GM12878 (cell line): ENCODE results near the gene SH2D5.

Source experiments
- BRCA1 ChIP-seq: IDR thresholded peaks from 2 replicates; pipeline ENCODE4 v1.6.1; 2011; ENCODE audit warnings: low read depth, low read length, improper control_type of control experiment
- EZH2 ChIP-seq: IDR thresholded peaks from 2 replicates; pipeline ENCODE4 v1.6.1; 2012; ENCODE audit warnings: low read depth, mild to moderate bottlenecking, control low read depth, inconsistent platforms, low read length, borderline replicate concordance; ENCODE audit not compliant: control insufficient read depth
- POLR2A ChIP-seq: IDR thresholded peaks from 2 replicates; pipeline ENCODE4 v1.6.1; 2011; ENCODE audit warnings: low read depth, mild to moderate bottlenecking, low read length
- TF ChIP-seq, protein P1 (sequence below): fragments of 450-650 bp; IDR thresholded peaks from 2 replicates; pipeline ENCODE4 v1.6.1; 2016; ENCODE audit warnings: mild to moderate bottlenecking, moderate library complexity, borderline replicate concordance
- TF ChIP-seq, protein P2 (sequence below), 3 experiments: IDR thresholded peaks in 2 of 3; conservative IDR thresholded peaks in 1 of 3; 2 replicates each; pipeline ENCODE4 v1.5.1; 2011; ENCODE audit warnings: low read depth in 3 of 3, low read length in 3 of 3, mild to moderate bottlenecking in 3 of 3, control low read depth in 2 of 3, moderate library complexity in 2 of 3, inconsistent platforms in 1 of 3, mixed read lengths in 1 of 3; ENCODE audit not compliant: control insufficient read depth in 2 of 3, insufficient read depth in 1 of 3; ENCODE audit errors: extremely low read depth in 1 of 3

DNA sequence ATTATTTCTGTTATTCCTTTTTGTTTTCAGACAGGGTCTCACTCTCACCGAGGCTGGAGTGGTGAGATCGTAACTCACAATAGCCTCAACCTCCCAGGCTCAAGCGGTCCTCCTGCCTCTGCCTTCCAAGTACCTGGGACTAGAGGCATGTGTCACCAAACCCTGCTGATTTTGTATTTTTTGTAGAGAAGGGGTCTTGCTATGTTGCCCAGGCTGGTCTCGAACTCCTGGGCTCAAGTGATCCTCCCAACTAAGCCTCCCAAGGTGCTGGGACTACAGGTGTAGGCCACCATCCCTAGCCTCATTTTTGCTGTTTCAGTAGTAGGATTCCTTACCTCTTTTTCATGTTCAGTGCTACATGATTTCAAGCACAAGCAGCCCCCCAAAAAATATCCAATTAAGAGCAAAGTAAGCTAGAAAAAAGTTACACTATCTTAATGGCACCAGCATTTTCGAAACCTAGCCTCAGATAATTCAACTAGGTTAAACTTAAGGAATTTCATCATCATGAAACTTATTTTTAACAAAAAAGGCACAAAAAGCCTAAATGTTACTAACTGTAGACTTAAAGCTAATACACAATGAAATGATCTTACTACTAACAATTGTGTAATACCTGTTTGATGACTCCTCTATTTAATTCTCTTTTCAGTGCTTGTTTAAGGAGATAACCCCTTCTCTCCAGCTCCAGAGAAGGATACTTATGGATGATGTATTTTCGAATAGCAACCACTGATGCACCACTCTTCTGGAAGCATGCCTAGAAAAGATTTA, 38.0 kb upstream of the SH2D5 start:
- TF ChIP-seq POLR2A = no peak
- TF ChIP-seq, protein P1, sequence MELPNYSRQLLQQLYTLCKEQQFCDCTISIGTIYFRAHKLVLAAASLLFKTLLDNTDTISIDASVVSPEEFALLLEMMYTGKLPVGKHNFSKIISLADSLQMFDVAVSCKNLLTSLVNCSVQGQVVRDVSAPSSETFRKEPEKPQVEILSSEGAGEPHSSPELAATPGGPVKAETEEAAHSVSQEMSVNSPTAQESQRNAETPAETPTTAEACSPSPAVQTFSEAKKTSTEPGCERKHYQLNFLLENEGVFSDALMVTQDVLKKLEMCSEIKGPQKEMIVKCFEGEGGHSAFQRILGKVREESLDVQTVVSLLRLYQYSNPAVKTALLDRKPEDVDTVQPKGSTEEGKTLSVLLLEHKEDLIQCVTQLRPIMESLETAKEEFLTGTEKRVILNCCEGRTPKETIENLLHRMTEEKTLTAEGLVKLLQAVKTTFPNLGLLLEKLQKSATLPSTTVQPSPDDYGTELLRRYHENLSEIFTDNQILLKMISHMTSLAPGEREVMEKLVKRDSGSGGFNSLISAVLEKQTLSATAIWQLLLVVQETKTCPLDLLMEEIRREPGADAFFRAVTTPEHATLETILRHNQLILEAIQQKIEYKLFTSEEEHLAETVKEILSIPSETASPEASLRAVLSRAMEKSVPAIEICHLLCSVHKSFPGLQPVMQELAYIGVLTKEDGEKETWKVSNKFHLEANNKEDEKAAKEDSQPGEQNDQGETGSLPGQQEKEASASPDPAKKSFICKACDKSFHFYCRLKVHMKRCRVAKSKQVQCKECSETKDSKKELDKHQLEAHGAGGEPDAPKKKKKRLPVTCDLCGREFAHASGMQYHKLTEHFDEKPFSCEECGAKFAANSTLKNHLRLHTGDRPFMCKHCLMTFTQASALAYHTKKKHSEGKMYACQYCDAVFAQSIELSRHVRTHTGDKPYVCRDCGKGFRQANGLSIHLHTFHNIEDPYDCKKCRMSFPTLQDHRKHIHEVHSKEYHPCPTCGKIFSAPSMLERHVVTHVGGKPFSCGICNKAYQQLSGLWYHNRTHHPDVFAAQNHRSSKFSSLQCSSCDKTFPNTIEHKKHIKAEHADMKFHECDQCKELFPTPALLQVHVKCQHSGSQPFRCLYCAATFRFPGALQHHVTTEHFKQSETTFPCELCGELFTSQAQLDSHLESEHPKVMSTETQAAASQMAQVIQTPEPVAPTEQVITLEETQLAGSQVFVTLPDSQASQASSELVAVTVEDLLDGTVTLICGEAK = no peak
- no peak for TF ChIP-seq BRCA1
- TF ChIP-seq, protein P2, sequence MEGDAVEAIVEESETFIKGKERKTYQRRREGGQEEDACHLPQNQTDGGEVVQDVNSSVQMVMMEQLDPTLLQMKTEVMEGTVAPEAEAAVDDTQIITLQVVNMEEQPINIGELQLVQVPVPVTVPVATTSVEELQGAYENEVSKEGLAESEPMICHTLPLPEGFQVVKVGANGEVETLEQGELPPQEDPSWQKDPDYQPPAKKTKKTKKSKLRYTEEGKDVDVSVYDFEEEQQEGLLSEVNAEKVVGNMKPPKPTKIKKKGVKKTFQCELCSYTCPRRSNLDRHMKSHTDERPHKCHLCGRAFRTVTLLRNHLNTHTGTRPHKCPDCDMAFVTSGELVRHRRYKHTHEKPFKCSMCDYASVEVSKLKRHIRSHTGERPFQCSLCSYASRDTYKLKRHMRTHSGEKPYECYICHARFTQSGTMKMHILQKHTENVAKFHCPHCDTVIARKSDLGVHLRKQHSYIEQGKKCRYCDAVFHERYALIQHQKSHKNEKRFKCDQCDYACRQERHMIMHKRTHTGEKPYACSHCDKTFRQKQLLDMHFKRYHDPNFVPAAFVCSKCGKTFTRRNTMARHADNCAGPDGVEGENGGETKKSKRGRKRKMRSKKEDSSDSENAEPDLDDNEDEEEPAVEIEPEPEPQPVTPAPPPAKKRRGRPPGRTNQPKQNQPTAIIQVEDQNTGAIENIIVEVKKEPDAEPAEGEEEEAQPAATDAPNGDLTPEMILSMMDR (IDR thresholded peaks at IDR 0.05 in 2 of 3, conservative IDR thresholded peaks at IDR 0.05 in 1 of 3; ENCODE audit: control insufficient read depth in 2 of 3, extremely low read depth in 1 of 3, insufficient read depth in 1 of 3, low read depth in 3 of 3, low read length in 3 of 3) = no peak
- no peak for TF ChIP-seq EZH2
